Lower lobe of right lung (tissue), 2 donors: ENCODE data around the gene AP1G1. TPM values are rescaled to one million over a fixed set of nuclear protein-coding genes. Genes with fewer than 3 reads are reported as not detected.
"Not testable (repeated sequence)": the region's sequence is repeated elsewhere in the genome, so short reads cannot be mapped to it uniquely, and the experiment has no call there.

Experiments
- ATAC-seq, 2 donors: fragments of 200-7000 bp; cut with Tn5 transposase; one replicate each; pipeline ENCODE4 v1.9.1; 2020 to 2022; ENCODE audit warnings: mild to moderate bottlenecking in 2 of 2, moderate library complexity in 2 of 2
- DNase-seq: peaks from one replicate; pipeline ENCODE4 v3.0.0-alpha.2; 2020
- H3K27ac ChIP-seq: fragments of 200-600 bp; one replicate; pipeline ENCODE4 v1.8.0; 2022
- H3K27me3 ChIP-seq: fragments of 200-600 bp; one replicate; pipeline ENCODE4 v1.8.0; 2022; ENCODE audit warnings: low read depth
- H3K36me3 ChIP-seq: fragments of 200-600 bp; one replicate; pipeline ENCODE4 v1.8.0; 2022; ENCODE audit warnings: mild to moderate bottlenecking
- H3K4me1 ChIP-seq: fragments of 200-600 bp; one replicate; pipeline ENCODE4 v1.8.0; 2022
- H3K4me3 ChIP-seq: fragments of 200-600 bp; one replicate; pipeline ENCODE4 v1.8.0; 2022; ENCODE audit warnings: mild to moderate bottlenecking
- H3K9me3 ChIP-seq: fragments of 200-600 bp; one replicate; pipeline ENCODE4 v1.8.0; 2022
- intact Hi-C: fragments of 100-400 bp; cut with DNase I; formaldehyde crosslinking; loops from one replicate; pipeline ENCODE4 v1.11.0; 2022
- total RNA-seq: library from RNA; stranded (reverse); fragmentation: NEBNext Ultra II Directional; extraction: Animal tissue kit (Norgen Biotek cat#: 25700); gene quantifications from one replicate; pipeline ENCODE4 v1.2.1, GENCODE V29; 2021
- TF ChIP-seq, protein P1 (sequence below): fragments of 200-600 bp; IDR thresholded peaks from one replicate; pipeline ENCODE4 v1.8.0; 2022; ENCODE audit warnings: antibody characterized with exemption, mild to moderate bottlenecking
- donor health status: DM: no; HTN: yes; CAD: no; lungs with severe emphysema.

AP1G1 gene
- total RNA-seq, 1 donor from 2014 or later = 78.9 TPM

DNA sequence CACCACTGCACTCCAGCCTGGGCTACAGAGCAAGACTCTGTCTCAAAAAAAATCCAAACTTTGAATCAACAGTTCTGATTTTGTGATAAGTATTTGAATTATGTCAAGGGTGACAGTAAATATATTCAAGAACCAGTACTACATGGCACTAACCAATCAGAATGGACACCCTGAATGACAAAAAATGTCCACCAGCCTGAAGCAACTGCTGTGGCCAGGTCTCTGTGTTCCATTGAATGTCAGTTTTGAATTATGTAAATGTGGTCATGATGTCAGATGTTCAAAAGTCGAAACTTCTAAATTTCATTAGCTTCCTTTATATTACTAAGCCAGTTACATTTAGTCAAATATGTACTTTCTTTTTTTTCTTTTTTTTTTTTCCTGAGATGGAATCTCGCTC lies 21.7 kb upstream of the AP1G1 start:
- Histone ChIP-seq H3K36me3 (no peaks in the 10 kb centered on the region), H3K4me1 (no peaks in the 10 kb centered on the region), H3K27me3 (no peaks in the 10 kb centered on the region), H3K9me3 (no peaks in the 10 kb centered on the region), H3K4me3 (no peak overlapping the region), H3K27ac (no peak overlapping the region)
- intact Hi-C loops = no loop called here
- peak in 1 of 2 donors; percentile 68 for ATAC-seq
- TF ChIP-seq, protein P1, sequence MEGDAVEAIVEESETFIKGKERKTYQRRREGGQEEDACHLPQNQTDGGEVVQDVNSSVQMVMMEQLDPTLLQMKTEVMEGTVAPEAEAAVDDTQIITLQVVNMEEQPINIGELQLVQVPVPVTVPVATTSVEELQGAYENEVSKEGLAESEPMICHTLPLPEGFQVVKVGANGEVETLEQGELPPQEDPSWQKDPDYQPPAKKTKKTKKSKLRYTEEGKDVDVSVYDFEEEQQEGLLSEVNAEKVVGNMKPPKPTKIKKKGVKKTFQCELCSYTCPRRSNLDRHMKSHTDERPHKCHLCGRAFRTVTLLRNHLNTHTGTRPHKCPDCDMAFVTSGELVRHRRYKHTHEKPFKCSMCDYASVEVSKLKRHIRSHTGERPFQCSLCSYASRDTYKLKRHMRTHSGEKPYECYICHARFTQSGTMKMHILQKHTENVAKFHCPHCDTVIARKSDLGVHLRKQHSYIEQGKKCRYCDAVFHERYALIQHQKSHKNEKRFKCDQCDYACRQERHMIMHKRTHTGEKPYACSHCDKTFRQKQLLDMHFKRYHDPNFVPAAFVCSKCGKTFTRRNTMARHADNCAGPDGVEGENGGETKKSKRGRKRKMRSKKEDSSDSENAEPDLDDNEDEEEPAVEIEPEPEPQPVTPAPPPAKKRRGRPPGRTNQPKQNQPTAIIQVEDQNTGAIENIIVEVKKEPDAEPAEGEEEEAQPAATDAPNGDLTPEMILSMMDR = no peak
- no peak for DNase-seq

DNA sequence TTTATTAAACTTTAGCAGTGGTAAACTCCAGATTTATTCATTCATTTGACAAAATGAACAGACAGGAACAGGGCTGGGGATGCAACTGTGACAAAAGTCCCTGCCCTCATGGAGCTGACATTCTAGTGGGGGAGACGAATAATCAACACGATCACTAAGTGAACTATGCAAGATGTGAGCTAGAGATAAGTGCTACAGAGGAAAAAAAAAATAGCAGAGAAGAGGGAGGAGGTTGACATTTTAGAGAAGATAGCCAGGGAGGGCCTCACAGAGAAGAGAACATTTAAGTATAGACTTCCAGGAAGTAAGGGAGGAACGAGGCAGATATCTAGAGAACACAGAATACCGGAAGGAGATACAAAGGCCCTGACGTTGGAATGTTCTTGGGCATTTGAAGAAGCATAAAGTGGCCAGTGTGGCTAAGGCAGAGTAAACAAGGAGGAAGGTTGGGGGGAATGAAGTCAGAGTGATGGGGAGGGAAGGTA lies 17.9 kb upstream of the AP1G1 start:
- TF ChIP-seq, protein P1 = no peak
- H3K9me3 ChIP-seq = no peaks in the 10 kb centered on the region
- ATAC-seq (peak in 1 of 2 donors; percentile 62), DNase-seq (no peak)
- no peaks in the 10 kb centered on the region for H3K36me3 ChIP-seq
- no peaks in the 10 kb centered on the region for H3K27me3 ChIP-seq
- no peaks in the 10 kb centered on the region for H3K4me1 ChIP-seq
- H3K4me3 ChIP-seq = no peak overlapping the region
- no peak overlapping the region for H3K27ac ChIP-seq
- intact Hi-C loops = no loop called here

DNA sequence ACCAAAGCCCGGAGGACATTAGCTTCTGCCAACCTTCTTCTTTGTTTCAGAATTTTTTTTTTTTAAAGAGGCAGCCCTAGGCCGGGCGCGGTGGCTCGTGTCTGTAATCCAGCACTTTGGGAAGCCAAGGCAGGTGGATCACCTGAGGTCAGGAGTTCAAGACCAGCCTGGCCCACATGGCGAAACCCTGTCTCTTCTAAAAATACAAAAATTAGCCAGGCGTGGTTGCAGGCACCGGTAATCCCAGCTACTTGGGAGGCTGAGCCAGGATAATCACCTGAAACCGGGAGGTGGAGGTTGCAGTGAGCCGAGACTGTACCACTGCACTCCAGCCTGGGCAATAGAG lies 8.5 kb upstream of the AP1G1 start:
- ATAC-seq = not testable (repeated sequence)

DNA sequence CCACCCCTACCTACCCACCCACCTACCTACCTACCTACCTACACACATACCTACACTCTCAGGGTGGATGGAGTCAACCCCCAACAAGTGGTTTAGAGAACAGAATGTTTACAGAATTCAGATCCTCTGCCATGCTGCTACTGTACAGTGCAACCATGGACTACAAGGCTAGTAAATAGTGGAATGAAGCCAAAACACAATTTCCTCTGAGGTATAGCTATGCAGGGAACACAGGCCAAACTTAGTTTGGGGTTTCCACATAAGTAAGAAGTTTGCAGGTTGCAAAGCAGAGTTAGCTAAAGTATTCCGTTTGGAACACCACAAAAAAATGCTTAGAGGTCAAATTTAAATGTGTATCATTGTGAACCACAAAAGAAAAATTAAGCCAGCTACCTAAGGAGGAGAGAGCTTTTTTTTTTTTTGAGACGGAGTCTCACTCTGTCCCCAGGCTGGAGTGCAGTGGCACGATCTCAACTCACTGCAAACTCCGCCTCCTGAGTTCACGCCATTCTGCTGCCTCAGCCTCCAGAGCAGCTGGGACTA lies 2.7 kb upstream of the AP1G1 start:
- Histone ChIP-seq H3K36me3 (no peaks in the 10 kb centered on the region), H3K27me3 (no peaks in the 10 kb centered on the region), H3K4me3 (no peak overlapping the region), H3K9me3 (no peaks in the 10 kb centered on the region), H3K4me1 (peaks cover 22% of the 10 kb centered on the region), H3K27ac (no peak overlapping the region)
- TF ChIP-seq, protein P1 = no peak
- DNase-seq (no peak), ATAC-seq (no peak)
- intact Hi-C loops = no loop called here

More for the DNA sequence above, 8.5 kb upstream of the AP1G1 start:
- H3K4me1 ChIP-seq, H3K9me3 ChIP-seq, H3K36me3 ChIP-seq, intact Hi-C loops, DNase-seq, H3K4me3 ChIP-seq, H3K27me3 ChIP-seq: not testable (repeated sequence)
- peak overlapping the region; percentile 59 for H3K27ac ChIP-seq

DNA sequence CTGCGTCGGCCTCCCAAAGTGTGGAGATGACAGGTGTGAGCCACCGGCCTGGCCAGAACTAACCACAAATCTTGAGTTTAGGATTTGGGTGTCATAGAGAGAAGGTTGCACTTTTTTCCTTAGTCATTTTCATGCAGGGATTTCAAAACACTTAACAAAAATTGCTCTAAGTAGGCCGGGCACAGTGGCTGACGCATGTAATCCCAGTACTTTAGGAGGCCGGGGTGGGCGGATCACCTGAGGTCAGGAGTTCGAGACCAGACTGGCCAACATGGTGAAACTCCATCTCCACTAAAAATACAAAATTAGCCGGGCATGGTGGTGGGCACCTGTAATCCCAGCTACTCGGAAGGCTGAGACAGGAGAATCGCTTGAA lies 1.5 kb upstream of the AP1G1 start:
- peaks cover 33% of the 10 kb centered on the region for H3K4me1 ChIP-seq
- H3K9me3 ChIP-seq, H3K36me3 ChIP-seq, H3K4me3 ChIP-seq, intact Hi-C loops, ATAC-seq, H3K27me3 ChIP-seq: not testable (repeated sequence)
- DNase-seq = peak; percentile 59
- H3K27ac ChIP-seq = peak overlapping the region; percentile 95

DNA sequence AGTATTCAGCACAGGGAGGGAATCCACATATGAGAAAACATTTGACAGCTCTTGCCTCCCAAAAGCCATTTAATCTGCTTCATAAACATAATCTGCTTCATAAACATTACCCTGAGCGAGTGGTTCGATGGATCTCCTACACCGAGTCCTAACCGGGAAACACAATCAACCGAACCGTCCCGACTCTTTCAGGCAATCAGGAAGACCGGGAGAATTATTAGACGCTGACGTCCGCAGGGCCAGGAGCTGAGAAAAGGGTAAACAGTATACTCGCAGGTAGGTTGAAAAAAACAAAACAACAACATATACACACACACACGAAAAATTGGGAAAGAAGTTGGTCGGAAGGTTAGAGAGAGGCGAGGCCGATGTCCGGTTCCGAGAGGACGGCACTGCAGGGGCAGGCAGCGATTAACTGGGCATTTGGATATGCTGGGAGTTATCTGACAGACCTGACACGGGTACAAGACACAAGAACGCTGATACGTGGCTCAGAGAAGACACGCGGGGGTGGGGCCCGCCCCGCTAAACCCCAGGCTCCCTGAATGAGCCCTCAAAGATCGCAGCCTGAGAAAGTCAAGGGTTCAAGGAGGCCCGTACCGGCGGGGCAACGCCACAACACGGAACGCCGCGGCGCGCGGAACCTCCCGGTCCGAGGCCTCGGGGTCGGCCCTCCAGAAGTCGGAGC lies 585 bp downstream of the AP1G1 start:
- no peak for DNase-seq
- no peaks in the 10 kb centered on the region for H3K9me3 ChIP-seq
- H3K27me3 ChIP-seq = no peaks in the 10 kb centered on the region
- H3K4me1 ChIP-seq = peaks cover 47% of the 10 kb centered on the region
- H3K27ac ChIP-seq = peak overlapping the region; percentile 95
- peaks cover 15% of the 10 kb centered on the region for H3K36me3 ChIP-seq
- H3K4me3 ChIP-seq = peak overlapping the region; percentile 71
- ATAC-seq = peak; percentile 37 to 44
- TF ChIP-seq, protein P1 = no peak
- intact Hi-C loops = no loop called here
